Progenitor cell of endocrine pancreas (in vitro differentiated cells): ENCODE measurements around the gene ITM2C. TPM values are rescaled to one million over a fixed set of nuclear protein-coding genes. Genes with fewer than 3 reads are reported as not detected.

Experiments used
- DNase-seq: peaks from one replicate; pipeline ENCODE4 v3.0.0; 2021; ENCODE audit warnings: low spot score; ENCODE audit not compliant: unreplicated experiment
- H3K27ac Mint-ChIP-seq: 2 replicates; pipeline ENCODE4 v1.8.0; 2021; ENCODE audit warnings: mild to moderate bottlenecking, moderate library complexity, mixed read lengths
- H3K27me3 Mint-ChIP-seq: 2 replicates; pipeline ENCODE4 v1.8.0; 2021; ENCODE audit warnings: mixed read lengths
- H3K36me3 Mint-ChIP-seq: 2 replicates; pipeline ENCODE4 v1.8.0; 2022; ENCODE audit warnings: mixed read lengths; ENCODE audit not compliant: insufficient read depth
- H3K4me1 Mint-ChIP-seq: 2 replicates; pipeline ENCODE4 v1.8.0; 2021; ENCODE audit warnings: low read depth, mixed read lengths
- H3K4me3 Mint-ChIP-seq: 2 replicates; pipeline ENCODE4 v1.8.0; 2021; ENCODE audit warnings: low read depth, mild to moderate bottlenecking, moderate library complexity, mixed read lengths
- H3K9me3 Mint-ChIP-seq: 2 replicates; pipeline ENCODE4 v1.8.0; 2021; ENCODE audit warnings: low read depth, mixed read lengths
- total RNA-seq: library from RNA; stranded (reverse); gene quantifications from 2 replicates; pipeline ENCODE4 v1.2.1, GENCODE V29; 2021
- TF ChIP-seq, protein P1 (sequence below): fragments of 200-600 bp; sonication (generic); IDR thresholded peaks from one replicate; pipeline ENCODE4 v1.5.0; 2021; ENCODE audit warnings: antibody characterized with exemption, mild to moderate bottlenecking; ENCODE audit not compliant: unreplicated experiment

The ITM2C gene
- total RNA-seq, 1 donor from 2014 or later = 169 TPM

DNA sequence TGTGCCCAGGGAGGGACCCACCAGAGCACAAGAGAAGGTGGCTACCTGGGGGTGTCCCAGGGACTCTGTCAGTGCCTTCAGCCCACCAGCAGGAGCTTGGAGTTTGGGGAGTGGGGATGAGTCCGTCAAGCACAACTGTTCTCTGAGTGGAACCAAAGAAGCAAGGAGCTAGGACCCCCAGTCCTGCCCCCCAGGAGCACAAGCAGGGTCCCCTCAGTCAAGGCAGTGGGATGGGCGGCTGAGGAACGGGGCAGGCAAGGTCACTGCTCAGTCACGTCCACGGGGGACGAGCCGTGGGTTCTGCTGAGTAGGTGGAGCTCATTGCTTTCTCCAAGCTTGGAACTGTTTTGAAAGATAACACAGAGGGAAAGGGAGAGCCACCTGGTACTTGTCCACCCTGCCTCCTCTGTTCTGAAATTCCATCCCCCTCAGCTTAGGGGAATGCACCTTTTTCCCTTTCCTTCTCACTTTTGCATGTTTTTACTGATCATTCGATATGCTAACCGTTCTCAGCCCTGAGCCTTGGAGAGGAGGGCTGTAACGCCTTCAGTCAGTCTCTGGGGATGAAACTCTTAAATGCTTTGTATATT is 14.0 kb downstream of the ITM2C start:
- Mint-ChIP-seq H3K4me1 (no peaks in the 10 kb centered on the region), H3K27ac (peak overlapping the region; percentile 8)

DNA sequence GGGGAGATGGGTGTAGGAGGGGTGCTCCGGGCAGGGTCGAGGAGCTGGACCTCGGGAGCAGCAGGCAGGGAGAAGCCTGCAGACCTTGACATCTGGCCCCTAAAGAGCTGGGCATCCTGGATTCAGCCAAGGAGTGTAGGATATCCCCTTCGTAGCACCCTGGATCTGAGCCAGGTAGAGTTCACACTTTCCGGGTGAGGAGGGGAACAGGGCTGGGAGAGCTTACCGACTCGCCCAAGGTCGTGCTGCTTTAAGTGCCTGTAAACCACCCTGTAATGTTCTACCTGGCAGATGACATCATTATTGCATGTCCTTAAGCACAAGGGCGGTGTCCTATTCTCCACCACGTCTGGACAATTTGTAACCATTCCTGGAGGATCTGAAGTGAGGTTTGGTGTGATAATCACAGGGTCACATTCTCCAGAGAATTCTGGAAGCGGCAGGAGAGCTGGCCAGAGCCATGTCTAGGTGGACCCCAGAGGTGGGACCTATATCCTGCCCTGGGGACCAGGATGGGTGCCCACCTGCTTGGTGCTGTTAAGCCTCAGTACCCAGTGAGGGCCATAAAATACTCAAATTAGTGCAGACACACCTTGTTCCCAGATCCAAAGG is 14.6 kb downstream of the ITM2C start:
- no peak overlapping the region for H3K27ac Mint-ChIP-seq
- TF ChIP-seq, protein P1, sequence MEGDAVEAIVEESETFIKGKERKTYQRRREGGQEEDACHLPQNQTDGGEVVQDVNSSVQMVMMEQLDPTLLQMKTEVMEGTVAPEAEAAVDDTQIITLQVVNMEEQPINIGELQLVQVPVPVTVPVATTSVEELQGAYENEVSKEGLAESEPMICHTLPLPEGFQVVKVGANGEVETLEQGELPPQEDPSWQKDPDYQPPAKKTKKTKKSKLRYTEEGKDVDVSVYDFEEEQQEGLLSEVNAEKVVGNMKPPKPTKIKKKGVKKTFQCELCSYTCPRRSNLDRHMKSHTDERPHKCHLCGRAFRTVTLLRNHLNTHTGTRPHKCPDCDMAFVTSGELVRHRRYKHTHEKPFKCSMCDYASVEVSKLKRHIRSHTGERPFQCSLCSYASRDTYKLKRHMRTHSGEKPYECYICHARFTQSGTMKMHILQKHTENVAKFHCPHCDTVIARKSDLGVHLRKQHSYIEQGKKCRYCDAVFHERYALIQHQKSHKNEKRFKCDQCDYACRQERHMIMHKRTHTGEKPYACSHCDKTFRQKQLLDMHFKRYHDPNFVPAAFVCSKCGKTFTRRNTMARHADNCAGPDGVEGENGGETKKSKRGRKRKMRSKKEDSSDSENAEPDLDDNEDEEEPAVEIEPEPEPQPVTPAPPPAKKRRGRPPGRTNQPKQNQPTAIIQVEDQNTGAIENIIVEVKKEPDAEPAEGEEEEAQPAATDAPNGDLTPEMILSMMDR = no peak
- H3K27me3 Mint-ChIP-seq = no peaks in the 10 kb centered on the region
- no peak overlapping the region for H3K4me3 Mint-ChIP-seq
- no peak for DNase-seq
- no peaks in the 10 kb centered on the region for H3K9me3 Mint-ChIP-seq
- H3K4me1 Mint-ChIP-seq = no peaks in the 10 kb centered on the region
- H3K36me3 Mint-ChIP-seq = peaks cover 20% of the 10 kb centered on the region

More for the DNA sequence above, 14.0 kb downstream of the ITM2C start:
- Mint-ChIP-seq H3K27me3 (no peaks in the 10 kb centered on the region), H3K4me3 (no peak overlapping the region), H3K36me3 (peaks cover 20% of the 10 kb centered on the region), H3K9me3 (no peaks in the 10 kb centered on the region)
- no peak for DNase-seq
- TF ChIP-seq, protein P1 = no peak

DNA sequence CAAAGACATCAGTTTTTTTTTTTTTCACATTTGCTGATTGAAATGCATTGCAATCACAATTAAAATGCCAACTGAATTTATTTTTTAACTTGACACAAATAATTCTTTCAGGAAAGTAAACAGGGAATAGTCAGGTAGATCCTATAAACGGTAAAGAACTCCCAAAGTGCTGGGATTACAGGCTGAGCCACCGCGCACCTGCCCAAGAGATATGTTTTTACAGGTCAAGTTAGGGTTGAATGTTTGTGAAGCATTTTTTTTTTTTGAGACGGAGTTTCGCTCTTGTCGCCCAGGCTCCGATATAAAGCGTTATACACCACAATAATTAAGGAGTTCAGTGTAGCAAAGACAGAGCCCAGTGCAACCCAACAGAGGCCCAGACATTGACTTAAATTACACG is 15.1 kb downstream of the ITM2C start:
- Mint-ChIP-seq H3K9me3 (no peaks in the 10 kb centered on the region), H3K36me3 (peaks cover 18% of the 10 kb centered on the region), H3K4me3 (no peak overlapping the region), H3K27me3 (no peaks in the 10 kb centered on the region), H3K4me1 (no peaks in the 10 kb centered on the region), H3K27ac (no peak overlapping the region)
- TF ChIP-seq, protein P1 = no peak
- DNase-seq = no peak

DNA sequence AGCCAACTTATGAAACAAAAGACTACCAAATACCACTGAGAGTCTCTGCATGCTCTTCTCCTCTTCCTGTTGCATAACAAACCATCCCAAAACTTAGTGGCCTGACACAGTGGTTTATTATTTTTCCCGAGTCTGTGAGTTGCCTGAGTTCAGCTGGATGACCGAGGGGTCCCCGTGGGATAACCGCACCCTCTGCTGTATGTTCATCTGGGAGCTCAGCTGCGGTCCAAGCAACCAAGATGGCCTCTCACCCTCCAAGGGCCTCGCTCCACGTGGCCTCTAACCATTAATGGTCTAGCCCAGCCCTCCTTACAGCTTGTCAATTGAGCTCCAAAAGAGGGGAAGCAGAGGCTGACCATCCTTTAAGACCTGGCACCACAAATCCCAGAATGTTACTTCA is 17.1 kb downstream of the ITM2C start:
- peaks cover 4% of the 10 kb centered on the region for H3K4me1 Mint-ChIP-seq
- no peaks in the 10 kb centered on the region for H3K9me3 Mint-ChIP-seq
- no peaks in the 10 kb centered on the region for H3K27me3 Mint-ChIP-seq
- H3K4me3 Mint-ChIP-seq = no peak overlapping the region
- H3K36me3 Mint-ChIP-seq = peaks cover 15% of the 10 kb centered on the region
- TF ChIP-seq, protein P1 = no peak
- DNase-seq = no peak
- peak overlapping the region; percentile 1 for H3K27ac Mint-ChIP-seq

DNA sequence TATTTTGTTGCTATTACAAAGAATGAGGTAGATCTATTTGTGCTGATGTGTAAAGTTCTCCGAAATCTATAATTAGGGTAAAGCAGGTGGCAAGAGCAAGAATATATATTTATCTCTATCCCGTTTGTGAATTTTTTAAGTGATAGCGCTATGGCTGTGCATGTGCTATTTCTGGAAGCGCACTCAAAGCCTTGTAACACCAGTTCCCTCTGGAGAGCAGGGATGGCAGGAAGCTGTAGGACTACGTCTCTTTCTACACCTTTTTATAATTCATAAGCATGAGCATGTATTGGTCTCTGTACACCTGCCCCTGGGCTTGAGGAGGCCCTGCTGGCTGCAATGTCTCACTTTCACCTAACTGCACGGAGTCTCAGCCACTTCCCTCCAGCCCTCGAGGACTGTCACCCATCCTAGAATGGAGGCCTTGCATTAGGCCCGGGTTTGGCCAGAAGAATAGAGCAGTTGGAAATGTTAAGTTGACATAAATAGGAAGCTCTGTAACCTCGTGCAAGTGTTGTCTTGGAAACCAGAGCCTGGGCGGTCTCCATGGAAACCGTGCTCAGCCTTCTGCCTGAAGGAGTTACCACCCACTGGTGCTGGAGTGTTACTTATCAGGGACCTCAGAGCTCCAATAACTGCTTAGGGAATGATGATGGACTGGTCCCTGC is 20.9 kb downstream of the ITM2C start:
- H3K27me3 Mint-ChIP-seq = no peaks in the 10 kb centered on the region
- TF ChIP-seq, protein P1 = no peak
- no peak for DNase-seq
- no peaks in the 10 kb centered on the region for H3K9me3 Mint-ChIP-seq
- H3K36me3 Mint-ChIP-seq = peaks cover 4% of the 10 kb centered on the region
- H3K4me3 Mint-ChIP-seq = no peak overlapping the region
- no peak overlapping the region for H3K27ac Mint-ChIP-seq
- H3K4me1 Mint-ChIP-seq = peaks cover 4% of the 10 kb centered on the region
